H1 (cell line): ENCODE results near the gene SRSF12. TPM values are rescaled to one million over a fixed set of nuclear protein-coding genes. Genes with fewer than 3 reads are reported as not detected.

Source experiments
- CTCF ChIA-PET: fragments of 300-600 bp; sonication (Branson Sonifier 250); formaldehyde crosslinking; loops from one replicate; lab custom pipeline; 2021; ENCODE audit not compliant: partially characterized antibody; lab: Charles Lee
- POLR2A ChIA-PET: fragments of 300-600 bp; sonication (Branson Sonifier 250); formaldehyde crosslinking; loops from one replicate; lab custom pipeline; 2021; ENCODE audit warnings: inconsistent platforms; ENCODE audit not compliant: partially characterized antibody; lab: Charles Lee
- DNase-seq, 2 experiments: peaks; one replicate each; pipeline versions ENCODE4 v3.0.0 to v3.0.0-alpha.2; 2010 to 2022; ENCODE audit warnings: low spot score in 2 of 2, low read depth in 1 of 2, mixed read lengths in 1 of 2
- FAIRE-seq: peaks from 2 replicates; lab custom pipeline; 2011; peaks lifted over from hg19 to GRCh38; lab: Jason Lieb, UNC
- H2AFZ ChIP-seq: 2 replicates; pipeline ENCODE4 v1.8.1; 2012; ENCODE audit warnings: low read length, inconsistent platforms
- H2AK5ac ChIP-seq: 2 replicates; pipeline ENCODE4 v1.6.1; 2013; ENCODE audit warnings: low read depth, low read length
- H2BK120ac ChIP-seq: replicated peaks from 2 replicates; pipeline ENCODE3; 2013; ENCODE audit warnings: low read depth, low read length, inconsistent platforms
- H2BK12ac ChIP-seq: 2 replicates; pipeline ENCODE4 v1.6.1; 2013; ENCODE audit warnings: low read depth, low read length
- H2BK15ac ChIP-seq: 2 replicates; pipeline ENCODE4 v1.6.1; 2013; ENCODE audit warnings: low read length
- H2BK20ac ChIP-seq: 2 replicates; pipeline ENCODE4 v1.6.1; 2013; ENCODE audit warnings: low read length
- H2BK5ac ChIP-seq: 2 replicates; pipeline ENCODE4 v1.6.1; 2013; ENCODE audit warnings: low read depth, low read length
- H3K14ac ChIP-seq: 2 replicates; pipeline ENCODE4 v1.6.1; 2013; ENCODE audit warnings: inconsistent platforms; ENCODE audit not compliant: insufficient read length
- H3K18ac ChIP-seq: 2 replicates; pipeline ENCODE4 v1.6.1; 2013; ENCODE audit warnings: low read length; ENCODE audit errors: extremely low read depth
- H3K23ac ChIP-seq: 2 replicates; pipeline ENCODE4 v1.6.1; 2013; ENCODE audit warnings: inconsistent platforms; ENCODE audit not compliant: insufficient read length
- H3K23me2 ChIP-seq: 2 replicates; pipeline ENCODE4 v1.6.1; 2013; ENCODE audit warnings: low read depth, low read length
- H3K27ac ChIP-seq: 2 replicates; pipeline ENCODE4 v1.6.1; 2011; ENCODE audit warnings: low read depth, low read length, inconsistent platforms
- H3K27me3 ChIP-seq, 4 experiments: replicated peaks in 1 of 4; 1 replicate in 1 of 4; 2 replicates in 3 of 4; pipeline versions ENCODE4 v1.6.1 to v1.8.1; 2011 to 2013; ENCODE audit warnings: low read length in 3 of 4, mild to moderate bottlenecking in 3 of 4, inconsistent platforms in 2 of 4, mixed read lengths in 2 of 4, moderate library complexity in 1 of 4; ENCODE audit not compliant: control insufficient read depth in 3 of 4, insufficient read depth in 3 of 4; ENCODE audit errors: extremely low read depth in 1 of 4
- H3K36me3 ChIP-seq, 4 experiments: 2 replicates each; pipeline versions ENCODE4 v1.6.1 to v1.8.1; 2011 to 2013; ENCODE audit warnings: mild to moderate bottlenecking in 4 of 4, low read length in 3 of 4, moderate library complexity in 2 of 4, control low read depth in 1 of 4, inconsistent platforms in 1 of 4; ENCODE audit not compliant: insufficient read depth in 4 of 4, control insufficient read depth in 2 of 4
- H3K4ac ChIP-seq: replicated peaks from 2 replicates; pipeline ENCODE3; 2013; ENCODE audit warnings: low read length, low read depth, mixed read lengths, inconsistent platforms; ENCODE audit not compliant: insufficient read length
- H3K4me1 ChIP-seq, 4 experiments: replicated peaks in 1 of 4; 1 replicate in 1 of 4; 2 replicates in 3 of 4; pipeline versions ENCODE4 v1.6.1 to v1.8.1; 2011 to 2013; ENCODE audit warnings: low read length in 3 of 4, inconsistent platforms in 2 of 4, mixed read lengths in 1 of 4; ENCODE audit not compliant: insufficient read depth in 4 of 4, control insufficient read depth in 3 of 4
- H3K4me2 ChIP-seq, 2 experiments: 2 replicates each; pipeline versions ENCODE4 v1.6.1 to v1.8.1; 2011 to 2013; ENCODE audit warnings: low read depth in 2 of 2, low read length in 2 of 2, control low read depth in 1 of 2, inconsistent platforms in 1 of 2, mild to moderate bottlenecking in 1 of 2; ENCODE audit not compliant: insufficient read depth in 1 of 2
- H3K4me3 ChIP-seq, 4 experiments: fragments of 200-600, 300-600 bp in 1 of 4; sonication (generic), shearing (Covaris generic), sonication (Bioruptor Twin) in 1 of 4; 2 replicates each; pipeline versions ENCODE4 v1.5.1 to v1.8.1; 2011 to 2016; ENCODE audit warnings: low read length in 4 of 4, low read depth in 3 of 4, control low read depth in 2 of 4, inconsistent platforms in 2 of 4, mild to moderate bottlenecking in 2 of 4, mixed read lengths in 1 of 4, moderate library complexity in 1 of 4; ENCODE audit not compliant: insufficient read depth in 2 of 4; ENCODE audit errors: extremely low read depth in 1 of 4
- H3K56ac ChIP-seq: replicated peaks from 2 replicates; pipeline ENCODE3; 2013; ENCODE audit warnings: low read depth, mild to moderate bottlenecking, mixed read lengths, low read length, inconsistent platforms; ENCODE audit not compliant: insufficient read length
- H3K79me1 ChIP-seq: 2 replicates; pipeline ENCODE4 v1.6.1; 2013; ENCODE audit warnings: low read depth, low read length, control low read depth
- H3K79me2 ChIP-seq, 2 experiments: 2 replicates each; pipeline versions ENCODE4 v1.6.1 to v1.8.1; 2012 to 2013; ENCODE audit warnings: low read length in 2 of 2, mild to moderate bottlenecking in 2 of 2, inconsistent platforms in 1 of 2; ENCODE audit not compliant: insufficient read depth in 2 of 2, control insufficient read depth in 1 of 2
- H3K9ac ChIP-seq, 4 experiments: replicated peaks in 1 of 4; 1 replicate in 1 of 4; 2 replicates in 3 of 4; pipeline versions ENCODE4 v1.6.1 to v1.8.1; 2011 to 2013; ENCODE audit warnings: low read depth in 3 of 4, low read length in 3 of 4, control low read depth in 2 of 4, mild to moderate bottlenecking in 2 of 4, moderate library complexity in 2 of 4, inconsistent platforms in 1 of 4; ENCODE audit errors: extremely low read depth in 1 of 4
- H3K9me3 ChIP-seq, 2 experiments: 2 replicates each; pipeline versions ENCODE4 v1.6.1 to v1.8.1; 2012 to 2013; ENCODE audit warnings: mild to moderate bottlenecking in 2 of 2, moderate library complexity in 2 of 2, control low read depth in 1 of 2, inconsistent platforms in 1 of 2, low read depth in 1 of 2, low read length in 1 of 2, mixed read lengths in 1 of 2; ENCODE audit not compliant: insufficient read depth in 2 of 2
- H4K20me1 ChIP-seq, 2 experiments: replicated peaks in 1 of 2; 2 replicates each; pipeline versions ENCODE3 to v1.8.1; 2011 to 2013; ENCODE audit warnings: inconsistent platforms in 2 of 2, low read length in 2 of 2, mild to moderate bottlenecking in 1 of 2; ENCODE audit not compliant: insufficient read depth in 2 of 2, control insufficient read depth in 1 of 2
- H4K5ac ChIP-seq: 2 replicates; pipeline ENCODE4 v1.6.1; 2013; ENCODE audit warnings: low read length, low read depth, mixed read lengths, inconsistent platforms; ENCODE audit not compliant: insufficient read length
- H4K8ac ChIP-seq: 2 replicates; pipeline ENCODE4 v1.8.0; 2013; ENCODE audit warnings: mild to moderate bottlenecking, moderate library complexity, low read length, inconsistent platforms; ENCODE audit not compliant: insufficient read depth; ENCODE audit errors: extremely low read depth
- H4K91ac ChIP-seq: replicated peaks from 2 replicates; pipeline ENCODE3; 2013; ENCODE audit warnings: low read length, mixed read lengths, inconsistent platforms; ENCODE audit not compliant: insufficient read length
- CHD1 ChIP-seq: IDR thresholded peaks from 2 replicates; pipeline ENCODE4 v1.6.1; 2012; ENCODE audit warnings: low read depth, low read length, improper control_type of control experiment
- NANOG ChIP-seq: IDR thresholded peaks from 2 replicates; pipeline ENCODE4 v1.6.1; 2011; ENCODE audit warnings: low read length, low read depth, mild to moderate bottlenecking, inconsistent platforms; ENCODE audit not compliant: insufficient read depth, poor library complexity, severe bottlenecking
- POLR2A ChIP-seq, 2 experiments: IDR thresholded peaks; 1 replicate in 1 of 2; 2 replicates in 1 of 2; pipeline ENCODE4 v1.6.1; 2011; ENCODE audit warnings: low read depth in 2 of 2, low read length in 2 of 2, mild to moderate bottlenecking in 2 of 2; ENCODE audit errors: control extremely low read depth in 1 of 2
- TEAD4 ChIP-seq: IDR thresholded peaks from 2 replicates; pipeline ENCODE4 v1.6.1; 2012; ENCODE audit warnings: low read depth, low read length, inconsistent platforms, mixed read lengths
- WGBS, 2 experiments: shearing (Covaris generic) in 1 of 2; methylation state at CpG; one replicate each; pipeline versions ENCODE4 v1.1.6 to v1.1.7; 2013 to 2015; ENCODE audit warnings: low lambda C conversion rate in 2 of 2, mixed read lengths in 2 of 2, inconsistent platforms in 1 of 2, low coverage in 1 of 2, missing lambda C conversion rate in 1 of 2; ENCODE audit not compliant: insufficient replicate concordance in 2 of 2, insufficient coverage in 1 of 2, insufficient read length in 1 of 2; ENCODE audit errors: extremely low coverage in 1 of 2, missing lambda C conversion rate in 1 of 2; 5-methylcytosine and 5-hydroxymethylcytosine counted together
- polyA plus RNA-seq, 7 experiments: library from polyadenylated mRNA; depleted of rRNA in 3 of 7; stranded (reverse) in 5 of 7; unstranded in 2 of 7; fragments of >200 nt in 5 of 7; fragments of 200-250 nt in 2 of 7; gene quantifications; 1 replicate in 5 of 7; 2 replicates in 1 of 7; 4 replicates in 1 of 7; pipeline versions ENCODE4 v1.2.1 to v1.2.3, GENCODE V29; 2011 to 2013; ENCODE audit warnings: missing spikeins in 2 of 7, mixed read lengths in 2 of 7
- total RNA-seq: library from RNA; stranded (reverse); fragmentation: NEBNext Ultra II Directional; extraction: Animal tissue kit (Norgen Biotek cat#: 25700); gene quantifications from 2 replicates; pipeline ENCODE4 v1.2.1, GENCODE V29; 2021

The SRSF12 gene
- total and polyA plus RNA-seq, 2 of the 8 experiments (the other 6 are each of a cell fraction or from before 2014, with no cell fraction given): 2.6 to 4.2 TPM

DNA sequence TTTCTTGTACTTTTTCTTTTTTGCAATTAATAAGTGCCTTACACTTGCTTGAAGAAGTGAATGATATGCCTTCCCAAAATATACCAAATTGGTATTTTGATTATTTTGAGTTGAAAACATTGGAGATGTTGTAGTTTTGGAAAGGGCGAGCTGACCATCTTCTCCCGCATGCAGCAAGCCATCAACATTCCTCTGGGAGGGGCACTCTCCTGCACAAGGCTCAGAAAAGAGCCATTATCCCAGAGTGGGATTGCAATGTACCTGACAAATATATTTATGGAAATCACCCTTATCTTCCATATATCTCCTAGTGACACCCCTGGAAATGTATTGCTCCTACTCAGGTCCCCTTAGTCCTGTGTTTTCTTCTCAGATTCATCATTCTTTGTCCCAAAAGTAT, 60.1 kb downstream of the SRSF12 start:
- no peaks in the 10 kb centered on the region for H3K9me3 ChIP-seq
- H4K91ac ChIP-seq: no peak overlapping the region
- H2AFZ ChIP-seq: no peak overlapping the region
- no peak for TF ChIP-seq POLR2A (IDR thresholded peaks at IDR 0.05; ENCODE audit: control extremely low read depth in 1 of 2, low read depth in 2 of 2, low read length in 2 of 2)
- peak; percentile 86 for TF ChIP-seq NANOG
- TF ChIP-seq TEAD4: peak; percentile 74
- TF ChIP-seq CHD1: no peak
- H4K20me1 ChIP-seq: no peaks in the 10 kb centered on the region
- H3K27me3 ChIP-seq: no peaks in the 10 kb centered on the region; a peak in 1 of 7 replicates
- WGBS, 2 experiments: 57% methylated on average over 2 of the region's 2 CpGs; no CpG with 5 or more reads in 1 of the 2 experiments
- H3K4ac ChIP-seq: no peak overlapping the region
- H2BK15ac ChIP-seq: no peak overlapping the region
- H3K14ac ChIP-seq: no peak overlapping the region
- H2BK20ac ChIP-seq: no peak overlapping the region
- no peak overlapping the region for H3K4me3 ChIP-seq
- no peak overlapping the region for H3K9ac ChIP-seq
- no peak overlapping the region for H2BK12ac ChIP-seq
- no peaks in the 10 kb centered on the region for H3K79me1 ChIP-seq
- no peaks in the 10 kb centered on the region for H3K79me2 ChIP-seq
- no peaks in the 10 kb centered on the region for H3K36me3 ChIP-seq
- no peak for DNase-seq
- no peaks in the 10 kb centered on the region for H3K23me2 ChIP-seq
- no peak overlapping the region for H2BK120ac ChIP-seq
- no peak overlapping the region for H4K5ac ChIP-seq
- no peak overlapping the region for H3K18ac ChIP-seq
- H3K23ac ChIP-seq: no peak overlapping the region
- H3K4me1 ChIP-seq: no peaks in the 10 kb centered on the region
- no peak for FAIRE-seq
- CTCF ChIA-PET: interaction anchor here (0.6 to 1.7 kb wide), 2 partner anchors 17 to 63 kb away, joined by 3 to 4 read pairs; no protein-coding TSS in a partner anchor
- no peak overlapping the region for H4K8ac ChIP-seq
- no peak overlapping the region for H3K27ac ChIP-seq
- POLR2A ChIA-PET: interaction anchor here (1.4 to 1.6 kb wide), 2 partner anchors 16 to 74 kb away, joined by 3 read pairs; no protein-coding TSS in a partner anchor
- no peak overlapping the region for H3K4me2 ChIP-seq
- H3K56ac ChIP-seq: no peak overlapping the region
- H2BK5ac ChIP-seq: no peak overlapping the region
- H2AK5ac ChIP-seq: no peak overlapping the region
